Right ventricle myocardium inferior (tissue), 1 donor: ENCODE measurements around the gene TOP2B. TPM values are rescaled to one million over a fixed set of nuclear protein-coding genes. Genes with fewer than 3 reads are reported as not detected.

ENCODE experiments used
- ATAC-seq: fragments of 200-7000 bp; cut with Tn5 transposase; one replicate; pipeline ENCODE4 v1.9.1; 2020; ENCODE audit warnings: mild to moderate bottlenecking, moderate library complexity
- DNase-seq: peaks from one replicate; pipeline ENCODE4 v3.0.0; 2021; ENCODE audit errors: missing footprints
- intact Hi-C: fragments of 100-400 bp; cut with DNase I; formaldehyde crosslinking; loops from one replicate; pipeline ENCODE4 v1.11.0; 2022
- total RNA-seq: library from RNA; stranded (reverse); fragmentation: NEBNext Ultra II Directional; extraction: Animal tissue kit (Norgen Biotek cat#: 25700); gene quantifications from one replicate; pipeline ENCODE4 v1.2.1, GENCODE V29; 2021
- donor health status: DM: no; HTN: yes; CAD: no; lungs with severe emphysema.

Gene TOP2B
- total RNA-seq, 1 donor from 2014 or later = 90.3 TPM

DNA sequence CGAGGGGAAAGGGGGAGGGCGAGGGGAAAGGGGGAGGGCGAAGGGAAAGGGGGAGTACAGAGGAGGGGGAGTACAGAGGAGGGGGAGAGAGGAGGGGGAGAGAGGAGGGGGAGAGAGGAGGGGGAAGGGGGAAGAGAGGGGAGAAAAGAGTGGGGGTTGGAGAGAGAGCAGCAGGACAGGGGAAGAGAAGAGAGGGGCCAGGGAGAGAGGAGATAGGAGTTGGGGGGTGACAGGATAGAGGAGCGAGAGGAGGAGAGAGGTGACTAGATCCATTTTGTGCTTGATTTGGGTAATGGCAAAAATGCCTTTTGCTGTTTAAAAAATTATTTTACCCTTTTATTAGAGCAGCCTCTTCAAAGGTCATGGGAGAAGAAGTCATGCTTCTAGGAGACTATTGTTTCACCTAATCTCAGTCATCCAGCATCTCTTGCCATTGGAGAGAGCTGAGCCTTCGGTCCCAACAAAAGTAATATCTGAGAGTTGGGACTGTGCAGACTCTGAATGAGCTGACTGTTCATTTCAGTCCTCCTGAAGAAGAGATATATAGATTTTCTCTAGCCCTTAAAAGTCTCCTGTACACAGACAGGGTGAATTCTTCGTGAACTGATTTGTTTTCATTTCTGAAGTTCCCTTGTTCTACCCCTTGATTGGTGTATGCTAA is 15.1 kb upstream of the TOP2B start:
- intact Hi-C loops = no loop called here
- DNase-seq (no peak), ATAC-seq (no peak)

DNA sequence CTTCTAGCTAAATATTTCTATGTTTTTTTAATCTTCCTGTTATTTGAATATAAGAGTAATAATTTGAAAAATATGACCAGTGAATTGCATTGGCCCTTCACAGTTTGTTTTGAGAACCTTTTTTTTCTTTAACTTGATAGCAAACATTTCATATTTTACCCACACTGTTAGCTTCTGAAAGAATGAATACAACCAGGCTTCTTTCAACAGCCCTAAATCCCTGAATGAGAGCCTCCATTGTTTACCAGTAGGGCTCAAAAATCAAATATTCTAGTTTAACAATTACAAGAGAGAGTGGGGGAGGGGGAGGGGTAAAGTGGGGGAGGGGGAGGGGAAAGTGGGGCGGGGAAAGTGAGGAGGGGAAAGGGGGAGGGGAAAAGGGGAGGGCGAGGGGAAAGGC is 14.5 kb upstream of the TOP2B start:
- DNase-seq = no peak
- intact Hi-C loops = no loop called here
- no peak for ATAC-seq

DNA sequence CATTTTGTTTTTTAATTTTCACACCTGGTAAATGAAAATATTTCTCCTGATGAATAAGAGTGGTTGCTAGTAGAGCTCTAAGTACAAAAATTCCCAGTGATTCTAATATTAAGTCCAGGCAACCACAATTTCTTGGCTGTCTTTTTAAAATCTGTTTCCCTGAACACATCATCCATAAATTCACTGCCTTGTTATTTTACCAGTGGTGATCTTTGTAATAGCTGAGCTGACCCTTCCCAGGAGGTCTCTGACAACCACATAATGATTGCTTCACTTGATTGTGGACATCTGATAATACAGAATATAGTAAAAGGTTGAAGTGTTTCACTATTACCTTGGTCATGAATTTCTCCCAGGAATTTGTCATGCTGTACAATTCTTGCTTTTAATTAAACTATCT is 13.9 kb upstream of the TOP2B start:
- no peak for ATAC-seq
- DNase-seq = no peak
- intact Hi-C loops = no loop called here

DNA sequence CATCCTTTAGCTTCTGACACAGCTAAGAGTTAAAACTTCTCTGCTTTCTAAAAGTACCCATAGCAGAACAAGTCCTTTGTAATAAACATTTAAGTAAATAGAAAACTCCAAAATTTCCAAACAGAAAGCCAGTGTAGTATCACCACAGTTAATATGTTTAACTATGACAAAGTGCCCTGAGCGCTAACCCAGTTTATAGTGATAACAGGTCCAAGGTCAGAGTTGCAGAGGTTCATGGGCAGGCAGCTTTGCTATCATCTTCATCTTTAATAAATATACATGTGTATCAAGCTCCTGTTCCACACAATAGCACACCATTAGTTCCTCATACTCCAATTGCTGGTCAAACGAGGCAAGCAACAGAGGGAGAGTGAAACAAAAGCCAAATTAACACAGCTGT is 12.4 kb upstream of the TOP2B start:
- DNase-seq = no peak
- intact Hi-C loops = no loop called here
- no peak for ATAC-seq

DNA sequence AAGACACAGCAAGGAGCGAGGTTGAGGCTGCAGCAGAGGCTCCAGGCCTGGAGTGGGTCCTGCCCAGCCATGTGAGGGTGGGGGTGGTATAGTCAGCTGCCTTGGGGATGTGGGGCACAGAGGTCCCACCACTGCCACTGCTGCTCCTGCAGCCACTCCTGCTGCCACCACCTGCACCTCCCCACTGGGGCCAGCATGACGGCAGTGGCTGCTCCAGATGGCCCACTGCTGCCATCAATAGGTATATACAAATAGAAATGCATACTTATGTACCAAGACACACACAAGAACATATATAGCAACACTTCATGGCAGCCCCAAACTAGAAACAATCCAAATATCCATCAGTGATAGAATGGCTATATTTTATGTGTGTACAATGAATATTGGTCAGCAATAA is 10.0 kb upstream of the TOP2B start:
- DNase-seq (no peak), ATAC-seq (no peak)
- intact Hi-C loops = no loop called here

DNA sequence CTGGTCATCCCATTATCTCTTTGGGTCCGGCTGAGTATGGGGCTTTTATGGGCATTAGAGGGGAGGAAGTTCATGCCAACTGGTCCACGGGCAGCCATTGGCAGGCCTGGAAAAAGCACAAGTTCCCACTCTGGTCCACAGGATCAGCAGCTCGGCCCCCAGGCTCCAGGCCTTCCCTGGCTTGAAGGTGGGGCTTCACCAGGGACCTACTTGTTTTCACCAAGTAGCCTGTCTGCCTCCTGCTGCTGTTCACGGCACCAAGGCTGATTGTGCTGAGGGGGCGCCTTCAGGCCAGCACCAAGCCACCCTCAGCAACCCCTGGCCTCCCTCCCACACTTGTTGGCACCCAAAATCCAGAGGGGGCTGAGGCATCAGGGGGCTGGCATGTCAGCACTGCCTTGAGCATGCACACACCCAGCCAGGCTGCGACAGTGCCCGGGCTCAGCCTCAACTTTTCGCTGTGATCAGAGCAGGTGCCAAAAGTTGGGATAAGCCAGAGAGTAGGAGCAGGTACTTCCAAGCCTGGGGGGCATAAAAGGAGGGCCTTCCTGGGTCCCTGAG is 9.1 kb upstream of the TOP2B start:
- DNase-seq = no peak
- intact Hi-C loops = no loop called here
- no peak for ATAC-seq

DNA sequence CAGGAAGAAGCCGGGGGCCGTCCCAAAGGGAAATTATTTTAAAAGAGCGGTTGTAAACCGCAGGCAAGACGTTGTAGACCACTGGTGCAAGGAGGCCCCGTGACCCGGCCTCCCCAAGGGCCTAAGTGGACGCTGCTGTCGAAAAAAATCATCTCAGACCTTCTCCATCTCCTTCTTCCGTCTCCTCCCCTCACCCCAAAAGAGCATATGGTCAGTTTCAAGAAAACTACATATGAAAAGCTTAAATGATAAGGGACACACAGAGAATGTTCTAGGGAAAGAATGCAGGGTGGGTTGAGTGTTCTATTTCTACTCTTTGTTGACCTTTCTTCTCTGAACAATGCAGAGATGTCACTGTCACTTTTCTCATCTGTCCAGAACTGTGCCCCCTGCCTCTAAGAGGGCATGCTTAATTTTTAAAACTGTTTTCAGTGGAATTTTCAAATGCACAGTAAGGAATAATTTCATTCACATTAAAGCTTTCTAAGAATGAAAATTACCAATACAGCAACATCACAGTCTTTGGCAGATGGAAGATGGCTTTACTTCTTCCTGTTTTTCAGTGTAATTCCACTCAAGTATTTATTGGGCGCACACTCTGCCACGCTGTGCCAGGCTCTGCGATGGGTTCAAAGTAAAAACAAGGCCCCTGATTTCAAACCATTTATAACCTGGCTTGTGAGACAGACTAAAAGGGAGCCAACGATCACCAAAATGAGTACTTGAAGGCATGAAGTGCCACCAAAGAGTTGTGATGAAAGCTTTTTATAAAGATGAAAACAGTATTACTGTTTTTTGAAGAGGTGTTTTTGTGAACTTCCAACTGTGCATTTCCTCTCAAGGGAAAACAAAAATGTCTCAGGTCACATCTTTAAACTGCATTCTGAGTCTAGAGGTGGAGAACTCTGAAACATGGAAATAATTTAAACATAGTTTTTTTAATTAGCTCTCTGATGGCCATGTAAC is 891 bp upstream of the TOP2B start:
- ATAC-seq (no peak), DNase-seq (peak; percentile 61)
- intact Hi-C loops = no loop called here

DNA sequence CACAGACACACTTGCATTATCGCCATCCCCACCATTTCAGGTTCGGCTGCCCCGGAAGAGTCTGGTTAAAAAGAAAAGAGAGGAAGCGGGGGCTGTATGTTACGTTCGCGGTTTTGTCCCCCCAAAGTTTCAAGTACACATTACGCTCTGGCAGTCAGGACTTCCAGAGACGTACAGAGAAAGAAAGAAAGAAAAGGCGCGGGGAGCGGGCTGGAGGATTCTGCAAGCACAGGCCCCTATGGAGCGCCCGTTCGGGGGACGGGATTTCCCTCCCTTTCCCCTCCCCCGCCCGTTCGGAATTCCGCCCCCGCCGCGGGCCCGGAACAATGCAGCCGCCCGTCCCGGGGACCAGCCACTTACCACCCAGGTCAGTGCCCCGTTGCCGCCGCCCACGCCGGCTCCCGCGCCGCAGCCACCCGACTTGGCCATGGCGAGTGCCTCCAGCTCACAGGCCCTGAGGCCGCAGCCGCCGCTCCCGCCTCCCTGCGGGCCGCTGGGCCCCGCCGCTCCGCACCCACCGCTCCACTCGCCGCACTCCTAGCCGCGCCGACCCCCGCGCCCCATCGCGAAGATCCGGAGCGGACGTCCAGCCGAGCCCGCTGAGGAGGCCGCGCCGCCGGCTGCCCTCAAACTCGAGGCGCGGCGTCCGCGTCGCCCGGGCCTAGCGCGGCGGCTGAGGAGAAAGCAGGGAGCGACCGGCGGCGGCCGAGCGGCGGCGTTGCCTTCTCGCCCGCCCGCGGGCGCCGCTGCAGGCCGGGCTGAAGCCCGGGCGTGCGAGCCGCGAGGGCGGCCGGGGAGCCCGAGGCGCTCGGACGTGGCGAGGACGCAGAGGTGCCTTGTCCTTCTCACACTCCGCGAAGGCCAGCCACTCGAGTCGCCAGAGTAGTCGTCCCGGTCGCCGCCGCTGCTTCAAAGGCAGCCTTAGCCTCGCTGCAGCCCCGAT is 567 bp downstream of the TOP2B start:
- peak; percentile 85 for DNase-seq
- ATAC-seq = peak; percentile 61
- intact Hi-C loops = loop anchor here (5.0 kb wide), 2 partner anchors 118 to 443 kb away; partner anchors contain the start of gene NGLY1

DNA sequence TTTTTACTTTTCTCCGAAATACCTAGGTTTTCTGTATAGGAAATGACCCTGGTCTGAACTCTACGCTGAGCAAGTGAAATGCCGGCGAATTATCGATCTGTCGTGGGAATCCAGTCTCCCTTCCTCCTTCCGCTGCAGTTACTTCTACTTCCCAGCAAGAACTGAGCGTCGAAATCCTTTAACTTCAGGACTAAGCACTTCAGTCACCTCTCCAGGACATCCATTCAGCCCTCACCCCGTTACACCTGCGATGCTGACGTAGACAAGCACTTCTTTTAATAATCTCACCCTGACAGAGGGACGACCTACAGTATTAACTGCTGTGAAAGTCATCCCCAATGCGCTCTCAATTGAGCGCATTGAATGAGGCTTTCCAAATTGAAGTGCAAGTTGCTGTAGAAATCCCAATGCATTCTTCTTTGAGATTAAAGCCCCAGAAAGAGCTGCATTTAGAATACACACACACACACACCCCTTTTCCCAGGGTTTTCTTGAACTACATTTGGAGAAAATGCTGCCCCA is 1.3 kb downstream of the TOP2B start:
- DNase-seq (no peak), ATAC-seq (no peak)
- intact Hi-C loops = loop anchor here (5.0 kb wide), 2 partner anchors 119 to 444 kb away; partner anchors contain the start of gene NGLY1

DNA sequence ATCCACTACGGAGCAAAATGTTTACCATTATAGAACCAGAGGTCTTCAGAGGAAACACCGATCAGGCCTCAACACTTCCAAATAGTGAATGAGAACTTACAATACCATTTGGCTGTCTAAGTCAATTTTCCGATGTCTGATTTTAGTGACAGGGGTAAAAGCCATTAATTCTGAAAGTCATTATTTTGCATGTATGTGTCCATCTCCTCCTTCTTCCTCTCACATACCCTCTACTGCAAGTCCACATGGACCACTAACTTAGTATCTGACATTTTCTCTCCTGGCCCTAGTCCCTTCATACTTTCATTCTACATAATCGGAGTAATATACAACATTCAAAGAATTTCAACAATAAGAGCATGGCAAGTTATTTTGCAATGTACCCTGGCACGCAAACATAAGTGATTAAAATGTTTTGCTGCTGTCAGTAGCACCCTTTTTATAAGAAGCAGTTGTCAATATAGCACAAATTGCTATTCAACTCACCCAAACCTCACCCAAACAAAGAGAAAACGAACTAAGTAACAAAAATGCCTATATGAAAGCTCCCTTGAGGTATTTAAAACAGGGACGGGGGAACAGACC is 1.9 kb downstream of the TOP2B start:
- intact Hi-C loops = loop anchor here (5.0 kb wide), 2 partner anchors 119 to 444 kb away; partner anchors contain the start of gene NGLY1
- DNase-seq = no peak
- ATAC-seq = no peak

DNA sequence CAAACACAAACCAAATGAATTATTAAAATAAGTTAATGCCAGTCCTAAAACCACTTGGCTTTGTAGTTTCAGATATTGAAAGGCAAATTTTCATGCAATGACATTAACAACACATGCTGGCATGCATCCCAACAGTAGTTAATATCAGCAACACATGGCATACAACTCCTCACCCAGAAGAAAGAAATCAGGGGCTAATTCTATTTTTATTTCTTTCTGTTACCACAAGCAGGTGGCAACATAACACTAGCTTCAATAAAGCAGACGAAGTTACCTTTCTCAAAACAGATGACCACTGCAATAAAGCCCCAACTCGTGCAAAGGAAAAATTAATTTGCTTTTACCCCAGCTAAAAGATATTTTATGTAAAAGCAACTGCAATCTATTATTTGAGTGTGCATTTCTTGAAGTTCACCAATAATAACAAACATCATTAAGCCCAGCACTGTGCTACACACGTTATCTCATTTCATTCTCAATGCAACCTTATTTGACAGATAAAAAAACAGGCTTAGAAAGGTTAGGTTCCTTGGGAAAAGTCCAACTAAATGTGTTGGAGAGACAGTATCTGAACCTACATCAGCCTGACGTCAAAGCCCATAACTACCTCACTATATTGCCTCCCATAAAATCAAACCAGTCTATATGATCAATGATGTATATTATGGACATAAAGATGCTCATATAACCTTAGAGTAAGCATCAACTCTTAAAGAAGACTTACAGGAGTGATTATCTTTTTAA is 2.8 kb downstream of the TOP2B start:
- DNase-seq = no peak
- no peak for ATAC-seq
- intact Hi-C loops = loop anchor here (5.0 kb wide), 2 partner anchors 120 to 445 kb away; partner anchors contain the start of gene NGLY1

DNA sequence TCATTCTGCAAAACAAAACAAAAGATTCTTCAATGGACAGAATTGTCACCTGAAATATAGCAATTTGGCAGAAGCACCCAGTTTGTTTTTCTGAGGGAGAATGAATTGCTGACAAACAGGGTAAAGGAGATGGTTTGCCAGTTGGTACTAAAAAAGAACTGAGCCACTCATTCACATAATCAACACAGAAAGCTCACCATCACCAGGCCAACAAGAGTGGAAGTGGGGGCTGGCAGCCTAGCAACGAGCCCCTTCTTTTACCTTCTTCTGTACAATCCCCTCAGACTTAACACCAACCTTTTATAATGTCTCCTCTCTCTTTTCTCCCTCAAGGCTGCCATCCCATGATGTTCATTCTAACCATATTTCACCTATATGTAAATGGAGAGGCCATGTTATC is 5.9 kb downstream of the TOP2B start:
- no peak for ATAC-seq
- intact Hi-C loops = no loop called here
- DNase-seq = no peak

DNA sequence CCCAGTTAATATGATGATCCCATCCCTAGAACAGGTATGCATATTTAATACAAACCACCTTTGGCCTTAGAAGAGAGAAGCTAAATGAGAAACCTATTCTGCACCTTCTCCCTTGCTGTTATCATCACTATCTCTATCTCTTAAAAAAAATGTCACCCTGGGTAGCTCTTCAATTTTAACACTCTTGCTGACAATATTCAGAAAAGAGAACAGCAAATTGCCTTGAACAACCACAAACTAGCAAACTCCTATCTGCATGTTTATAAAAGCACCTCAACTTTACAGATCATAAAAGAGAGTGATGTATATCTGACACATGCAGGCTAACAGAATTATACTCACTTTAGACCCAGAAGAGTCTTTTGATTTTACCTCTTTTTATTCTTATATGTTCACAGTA is 7.4 kb downstream of the TOP2B start:
- intact Hi-C loops = no loop called here
- DNase-seq (no peak), ATAC-seq (no peak)

DNA sequence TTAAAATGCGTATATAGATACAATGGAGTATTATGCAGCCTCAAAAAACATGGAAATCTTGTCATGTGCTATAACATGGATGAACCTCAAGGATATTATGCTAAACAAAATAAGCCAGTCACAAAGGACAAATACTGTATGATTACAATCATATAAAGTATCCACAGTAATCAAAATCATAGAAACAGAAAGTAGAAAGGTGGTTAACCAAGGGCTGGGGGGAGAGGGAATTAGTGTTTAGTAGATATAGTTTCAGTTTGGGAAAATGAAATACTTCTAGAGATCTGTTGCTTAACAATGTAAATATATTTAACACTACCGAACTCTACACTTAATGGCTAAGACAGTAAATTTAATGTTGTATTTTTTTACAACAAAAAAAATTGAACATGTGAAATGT is 9.0 kb downstream of the TOP2B start:
- no peak for DNase-seq
- no peak for ATAC-seq

DNA sequence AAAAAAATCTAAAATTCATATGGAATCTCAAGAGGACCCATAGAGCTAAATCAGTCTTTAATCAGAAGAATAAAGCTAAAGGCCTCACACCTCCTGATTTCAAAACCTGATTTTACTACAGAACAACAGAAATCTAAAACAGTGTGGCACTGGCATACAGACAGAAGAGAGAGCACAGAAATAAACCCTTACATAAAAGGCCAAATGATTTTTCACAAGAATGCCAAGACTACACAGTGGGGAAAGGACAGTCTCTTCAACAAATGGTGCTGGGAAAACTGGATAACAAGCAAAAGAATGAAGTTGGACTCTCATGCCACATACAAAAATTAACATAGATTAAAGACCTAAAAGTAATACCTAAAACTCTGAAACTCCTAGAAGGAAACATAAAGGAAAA is 10.1 kb downstream of the TOP2B start:
- intact Hi-C loops = no loop called here
- no peak for ATAC-seq

More for the DNA sequence above, 9.0 kb downstream of the TOP2B start:
- intact Hi-C loops = no loop called here

DNA sequence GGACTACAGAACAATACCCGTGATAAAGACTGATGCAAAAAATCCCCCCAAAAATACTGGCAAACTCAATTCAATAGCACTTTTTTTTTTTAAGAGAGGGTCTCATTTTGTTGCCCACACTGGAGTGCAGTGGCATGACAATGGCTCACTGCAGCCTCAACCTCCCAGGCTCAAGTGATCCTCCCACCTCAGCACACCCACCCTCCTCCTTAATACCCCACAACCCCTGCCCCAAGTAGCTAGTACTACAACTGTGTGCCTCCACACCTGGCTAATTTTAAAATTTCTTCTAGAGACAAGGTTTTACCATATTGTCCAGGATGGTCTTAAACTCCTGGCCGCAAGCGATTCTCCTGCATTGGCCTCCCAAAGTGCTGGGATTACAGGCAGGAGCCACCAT is 11.4 kb downstream of the TOP2B start:
- no peak for DNase-seq
- no peak for ATAC-seq
- intact Hi-C loops = no loop called here

More for the DNA sequence above, 10.1 kb downstream of the TOP2B start:
- DNase-seq = no peak

DNA sequence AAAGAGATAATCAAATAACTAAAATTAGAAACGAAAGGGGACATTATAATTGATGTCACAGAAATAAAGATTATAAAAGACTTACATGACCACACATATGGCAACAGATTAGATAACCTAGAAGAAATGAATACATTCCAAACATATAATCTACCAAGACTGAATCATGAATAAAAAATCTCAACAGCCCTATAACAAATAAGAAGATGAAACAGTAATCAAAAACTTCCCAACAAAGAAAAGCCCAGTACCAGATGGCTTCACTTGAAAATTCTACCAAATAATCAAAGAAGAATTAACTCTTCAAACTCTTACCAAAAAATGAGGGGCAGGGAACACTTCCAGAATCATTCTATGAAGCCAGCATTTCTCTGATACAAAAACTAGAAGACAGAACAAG is 11.8 kb downstream of the TOP2B start:
- ATAC-seq = no peak
- DNase-seq = no peak
- intact Hi-C loops = no loop called here
